K562 (cell line): Measurements from ENCODE around the gene DVL2. TPM values are rescaled to one million over a fixed set of nuclear protein-coding genes. Genes with fewer than 3 reads are reported as not detected.
A peak's percentile ranks its signal among the peaks of the same experiment; 100 is the strongest.

Source experiments
- BACH1 ChIP-seq: fragments of 200-800 bp; sonication (Bioruptor generic); IDR thresholded peaks from 2 replicates; pipeline ENCODE4 v1.6.1; 2016; ENCODE audit warnings: missing genetic modification characterization, missing compliant biosample characterization
- E2F3 ChIP-seq: fragments of 250-450 bp; sonication (Bioruptor Pico); IDR thresholded peaks from 2 replicates; pipeline ENCODE4 v1.4.0; 2020; ENCODE audit warnings: mild to moderate bottlenecking
- HDAC2 ChIP-seq: fragments of 450-650 bp; IDR thresholded peaks from 2 replicates; pipeline ENCODE4 v1.6.1; 2016; ENCODE audit warnings: mild to moderate bottlenecking
- HDAC6 ChIP-seq: IDR thresholded peaks from 2 replicates; pipeline ENCODE4 v1.6.1; 2012; ENCODE audit warnings: low read depth, mild to moderate bottlenecking, control low read depth, inconsistent platforms, low read length, moderate library complexity
- HDAC8 ChIP-seq: fragments of 450-650 bp; IDR thresholded peaks from 2 replicates; pipeline ENCODE4 v1.6.1; 2016; ENCODE audit warnings: mild to moderate bottlenecking, missing genetic modification characterization, moderate library complexity, missing compliant biosample characterization
- HES1 ChIP-seq: fragments of 450-650 bp; IDR thresholded peaks from 2 replicates; pipeline ENCODE4 v1.6.1; 2016; ENCODE audit warnings: low read depth, mild to moderate bottlenecking, moderate library complexity
- ILK ChIP-seq: fragments of 450-650 bp; IDR thresholded peaks from 2 replicates; pipeline ENCODE4 v1.6.1; 2016; ENCODE audit warnings: missing genetic modification characterization, low read depth, mild to moderate bottlenecking, missing compliant biosample characterization, moderate library complexity, borderline replicate concordance
- MAFG ChIP-seq: fragments of 450-650 bp; conservative IDR thresholded peaks from 2 replicates; pipeline ENCODE4 v1.6.1; 2016; ENCODE audit warnings: missing genetic modification characterization, missing compliant biosample characterization
- MCM3 ChIP-seq: fragments of 450-650 bp; IDR thresholded peaks from 2 replicates; pipeline ENCODE4 v1.6.1; 2016
- NR2C2 ChIP-seq, 2 experiments: fragments of 200-800 bp in 1 of 2; sonication (Bioruptor generic) in 1 of 2; sonication (generic) in 1 of 2; formaldehyde crosslinking in 1 of 2; IDR thresholded peaks; 2 replicates each; pipeline versions ENCODE4 v1.6.1 to v1.8.0; 2016 to 2022; ENCODE audit warnings: mild to moderate bottlenecking in 1 of 2, missing compliant biosample characterization in 1 of 2, missing genetic modification characterization in 1 of 2, missing genetic modification reagents in 1 of 2
- RBM17 ChIP-seq: fragments of 200-400 bp; formaldehyde crosslinking; IDR thresholded peaks from 2 replicates; pipeline ENCODE4 v1.6.1; 2017; ENCODE audit warnings: low read depth, mild to moderate bottlenecking, low read length, borderline replicate concordance
- SPI1 ChIP-seq: IDR thresholded peaks from 2 replicates; pipeline ENCODE4 v1.6.1; 2011; ENCODE audit warnings: low read depth, low read length, control low read depth, borderline replicate concordance
- TSC22D4 ChIP-seq: fragments of 450-650 bp; IDR thresholded peaks from 2 replicates; pipeline ENCODE4 v1.6.1; 2016; ENCODE audit warnings: missing genetic modification characterization, missing biosample characterization, control low read depth
- ZKSCAN1 ChIP-seq: fragments of 150-350 bp; IDR thresholded peaks from 2 replicates; pipeline ENCODE4 v1.6.1; 2016; ENCODE audit warnings: low read depth, low read length
- ZNF174 ChIP-seq: fragments of 250-450 bp; sonication (Bioruptor Pico); IDR thresholded peaks from 2 replicates; pipeline ENCODE4 v1.4.0; 2020; ENCODE audit warnings: mild to moderate bottlenecking
- ZNF384 ChIP-seq: IDR thresholded peaks from 2 replicates; pipeline ENCODE4 v1.6.1; 2012; ENCODE audit warnings: low read depth, low read length, improper control_type of control experiment
- ZNF436 ChIP-seq: fragments of 250-450, 450-650 bp; sonication (Bioruptor Pico); formaldehyde crosslinking; IDR thresholded peaks from 2 replicates; pipeline ENCODE4 v1.7.0; 2020; ENCODE audit warnings: mild to moderate bottlenecking
- ZNF589 ChIP-seq: fragments of 200-800 bp; sonication (Bioruptor generic); IDR thresholded peaks from 2 replicates; pipeline ENCODE4 v1.6.1; 2016; ENCODE audit warnings: low read depth, missing genetic modification characterization, missing compliant biosample characterization
- polyA plus RNA-seq, 8 experiments: library from polyadenylated mRNA; depleted of rRNA in 4 of 8; stranded (reverse) in 5 of 8; unstranded in 3 of 8; fragments of >200 nt; fragmentation: Nextera tagmentation in 2 of 8; fragmentation: Illumina TruSeq in 1 of 8; extraction: Ambion mirVana in 2 of 8; extraction: Trizol in 1 of 8; gene quantifications; 2 replicates each; pipeline versions ENCODE4 v1.2.1 to v1.2.3, GENCODE V29; 2011 to 2014; ENCODE audit warnings: inconsistent platforms in 1 of 8, missing spikeins in 1 of 8
- total RNA-seq, 7 experiments: library from RNA; depleted of rRNA in 6 of 7; stranded (reverse); fragments of >200 nt in 6 of 7; fragmentation: Illumina TruSeq in 2 of 7; extraction: Trizol in 2 of 7; gene quantifications; 2 replicates each; pipeline versions ENCODE4 v1.2.1 to v1.2.3, GENCODE V29; 2011 to 2021; ENCODE audit warnings: low replicate concordance in 1 of 7
- TF ChIP-seq, protein P1 (sequence below): IDR thresholded peaks from 2 replicates; pipeline ENCODE4 v1.6.1; 2014; ENCODE audit warnings: antibody characterized with exemption
- TF ChIP-seq, protein P2 (sequence below): fragments of 250-450 bp; sonication (Bioruptor Pico); IDR thresholded peaks from 2 replicates; pipeline ENCODE4 v1.5.0; 2020; ENCODE audit warnings: mild to moderate bottlenecking
- TF ChIP-seq, protein P3 (sequence below): fragments of 250-450 bp; sonication (Bioruptor Pico); IDR thresholded peaks from 2 replicates; pipeline ENCODE4 v1.4.0; 2020; ENCODE audit warnings: mild to moderate bottlenecking
- TF ChIP-seq, protein P4 (sequence below): fragments of 200-800 bp; sonication (Bioruptor generic); IDR thresholded peaks from 2 replicates; pipeline ENCODE4 v1.6.1; 2017; ENCODE audit warnings: missing genetic modification characterization, missing compliant biosample characterization

DVL2 gene
- total and polyA plus RNA-seq, 9 of the 15 experiments (the other 6 are each of a cell fraction or from before 2014, with no cell fraction given), result 1.3 to 49.5 (median 24.3) TPM

DNA sequence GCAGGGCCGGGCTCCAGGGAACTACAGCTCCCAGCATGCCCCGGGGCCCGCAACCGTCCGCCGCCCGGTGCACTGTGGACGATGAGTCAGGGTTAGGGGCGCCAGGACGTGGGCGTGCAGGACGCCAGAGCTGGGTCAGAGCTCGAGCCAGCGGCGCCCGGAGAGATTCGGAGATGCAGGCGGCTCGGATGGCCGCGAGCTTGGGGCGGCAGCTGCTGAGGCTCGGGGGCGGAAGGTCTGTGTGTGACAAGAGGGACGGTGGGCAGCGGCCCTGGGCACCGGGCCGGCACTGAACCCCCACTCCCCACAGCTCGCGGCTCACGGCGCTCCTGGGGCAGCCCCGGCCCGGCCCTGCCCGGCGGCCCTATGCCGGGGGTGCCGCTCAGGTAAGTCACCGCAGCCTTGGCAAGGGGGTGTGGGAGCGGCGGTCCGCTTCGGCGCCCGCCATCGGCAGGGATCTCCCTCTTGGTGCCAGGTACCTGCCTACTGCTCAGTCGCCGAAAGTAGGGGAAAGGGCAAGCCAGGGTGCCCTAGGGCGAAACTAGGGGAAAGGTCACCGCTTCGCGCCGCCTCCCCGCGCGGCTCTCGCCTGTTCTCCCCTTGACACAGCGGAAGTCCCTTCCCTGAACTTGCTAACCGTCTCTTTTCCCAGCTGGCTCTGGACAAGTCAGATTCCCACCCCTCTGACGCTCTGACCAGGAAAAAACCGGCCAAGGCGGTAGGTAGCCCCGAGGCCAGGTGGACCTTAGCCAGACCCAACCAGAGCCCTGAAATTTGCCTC is 14.3 kb downstream of the DVL2 start, which contains the start of the genes ACADVL and DLG4 (continued):
- TF ChIP-seq ZNF384 (no peak), ZNF436 (CRISPR knock-in tag) (no peak), HDAC6 (no peak), RBM17 (no peak), TSC22D4 (no peak), ILK (no peak), E2F3 (no peak), HES1 (no peak), NR2C2 (CRISPR knock-in tag; IDR thresholded peaks at IDR 0.05) (peak; percentile 9; the same call in 1 of the 2 replicates), NR2C2 (tag; IDR thresholded peaks at IDR 0.05) (peak; percentile 84), MAFG (tag) (no peak; the same call in 1 of the 2 replicates), MCM3 (no peak), ZNF174 (CRISPR knock-in tag) (no peak), BACH1 (no peak), HDAC2 (no peak), ZNF589 (CRISPR knock-in tag) (no peak), HDAC8 (no peak), SPI1 (peak; percentile 27; the same call in 1 of the 2 replicates), ZKSCAN1 (no peak)
- TF ChIP-seq, protein P1, sequence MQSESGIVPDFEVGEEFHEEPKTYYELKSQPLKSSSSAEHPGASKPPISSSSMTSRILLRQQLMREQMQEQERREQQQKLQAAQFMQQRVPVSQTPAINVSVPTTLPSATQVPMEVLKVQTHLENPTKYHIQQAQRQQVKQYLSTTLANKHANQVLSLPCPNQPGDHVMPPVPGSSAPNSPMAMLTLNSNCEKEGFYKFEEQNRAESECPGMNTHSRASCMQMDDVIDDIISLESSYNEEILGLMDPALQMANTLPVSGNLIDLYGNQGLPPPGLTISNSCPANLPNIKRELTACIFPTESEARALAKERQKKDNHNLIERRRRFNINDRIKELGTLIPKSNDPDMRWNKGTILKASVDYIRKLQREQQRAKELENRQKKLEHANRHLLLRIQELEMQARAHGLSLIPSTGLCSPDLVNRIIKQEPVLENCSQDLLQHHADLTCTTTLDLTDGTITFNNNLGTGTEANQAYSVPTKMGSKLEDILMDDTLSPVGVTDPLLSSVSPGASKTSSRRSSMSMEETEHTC, result no peak
- TF ChIP-seq, protein P2, sequence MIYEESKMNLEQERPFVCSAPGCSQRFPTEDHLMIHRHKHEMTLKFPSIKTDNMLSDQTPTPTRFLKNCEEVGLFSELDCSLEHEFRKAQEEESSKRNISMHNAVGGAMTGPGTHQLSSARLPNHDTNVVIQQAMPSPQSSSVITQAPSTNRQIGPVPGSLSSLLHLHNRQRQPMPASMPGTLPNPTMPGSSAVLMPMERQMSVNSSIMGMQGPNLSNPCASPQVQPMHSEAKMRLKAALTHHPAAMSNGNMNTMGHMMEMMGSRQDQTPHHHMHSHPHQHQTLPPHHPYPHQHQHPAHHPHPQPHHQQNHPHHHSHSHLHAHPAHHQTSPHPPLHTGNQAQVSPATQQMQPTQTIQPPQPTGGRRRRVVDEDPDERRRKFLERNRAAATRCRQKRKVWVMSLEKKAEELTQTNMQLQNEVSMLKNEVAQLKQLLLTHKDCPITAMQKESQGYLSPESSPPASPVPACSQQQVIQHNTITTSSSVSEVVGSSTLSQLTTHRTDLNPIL, result no peak
- TF ChIP-seq, protein P3, sequence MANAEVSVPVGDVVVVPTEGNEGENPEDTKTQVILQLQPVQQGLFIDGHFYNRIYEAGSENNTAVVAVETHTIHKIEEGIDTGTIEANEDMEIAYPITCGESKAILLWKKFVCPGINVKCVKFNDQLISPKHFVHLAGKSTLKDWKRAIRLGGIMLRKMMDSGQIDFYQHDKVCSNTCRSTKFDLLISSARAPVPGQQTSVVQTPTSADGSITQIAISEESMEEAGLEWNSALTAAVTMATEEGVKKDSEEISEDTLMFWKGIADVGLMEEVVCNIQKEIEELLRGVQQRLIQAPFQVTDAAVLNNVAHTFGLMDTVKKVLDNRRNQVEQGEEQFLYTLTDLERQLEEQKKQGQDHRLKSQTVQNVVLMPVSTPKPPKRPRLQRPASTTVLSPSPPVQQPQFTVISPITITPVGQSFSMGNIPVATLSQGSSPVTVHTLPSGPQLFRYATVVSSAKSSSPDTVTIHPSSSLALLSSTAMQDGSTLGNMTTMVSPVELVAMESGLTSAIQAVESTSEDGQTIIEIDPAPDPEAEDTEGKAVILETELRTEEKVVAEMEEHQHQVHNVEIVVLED, result peak; percentile 69
- TF ChIP-seq, protein P4, sequence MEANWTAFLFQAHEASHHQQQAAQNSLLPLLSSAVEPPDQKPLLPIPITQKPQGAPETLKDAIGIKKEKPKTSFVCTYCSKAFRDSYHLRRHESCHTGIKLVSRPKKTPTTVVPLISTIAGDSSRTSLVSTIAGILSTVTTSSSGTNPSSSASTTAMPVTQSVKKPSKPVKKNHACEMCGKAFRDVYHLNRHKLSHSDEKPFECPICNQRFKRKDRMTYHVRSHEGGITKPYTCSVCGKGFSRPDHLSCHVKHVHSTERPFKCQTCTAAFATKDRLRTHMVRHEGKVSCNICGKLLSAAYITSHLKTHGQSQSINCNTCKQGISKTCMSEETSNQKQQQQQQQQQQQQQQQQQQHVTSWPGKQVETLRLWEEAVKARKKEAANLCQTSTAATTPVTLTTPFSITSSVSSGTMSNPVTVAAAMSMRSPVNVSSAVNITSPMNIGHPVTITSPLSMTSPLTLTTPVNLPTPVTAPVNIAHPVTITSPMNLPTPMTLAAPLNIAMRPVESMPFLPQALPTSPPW, result no peak
